Ramos (cell line): ENCODE data around the gene NCOA4.
"Not testable (repeated sequence)": the region's sequence is repeated elsewhere in the genome, so short reads cannot be mapped to it uniquely, and the experiment has no call there.

Source experiments
- in situ Hi-C: fragments of 300-500 bp; cut with MboI; formaldehyde crosslinking; loops from one replicate; pipeline ENCODE4 v1.14.3; 2022; ENCODE audit warnings: low sequenced_read_pairs; ENCODE audit not compliant: unreplicated experiment

NCOA4 gene

GRCh38 chr10:45997994-45998763, 32.2 kb downstream of the NCOA4 start:
- in situ Hi-C loops = no loop called here

DNA sequence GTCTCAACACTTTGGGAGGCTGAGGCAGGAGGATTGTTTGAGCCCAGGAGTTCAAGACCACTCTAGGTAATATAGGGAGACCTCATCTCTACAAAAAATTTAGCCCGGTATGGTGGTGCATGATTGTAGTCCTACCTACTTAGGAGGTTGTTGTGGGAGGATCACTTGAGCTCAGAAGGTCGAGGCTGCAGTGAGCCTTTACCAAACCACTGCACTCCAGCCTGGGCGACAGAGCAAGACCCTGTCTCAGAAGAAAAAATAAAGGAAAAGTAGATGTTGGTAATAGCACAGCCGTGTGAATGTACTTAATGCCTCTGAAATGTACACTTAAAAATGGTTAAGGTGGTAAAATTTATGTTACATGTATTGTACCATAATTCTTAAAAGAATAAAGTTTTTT, 32.9 kb downstream of the NCOA4 start:
- in situ Hi-C loops = no loop called here

GRCh38 chr10:45985590-45985989, 44.8 kb downstream of the NCOA4 start:
- in situ Hi-C loops = not testable (repeated sequence)

DNA sequence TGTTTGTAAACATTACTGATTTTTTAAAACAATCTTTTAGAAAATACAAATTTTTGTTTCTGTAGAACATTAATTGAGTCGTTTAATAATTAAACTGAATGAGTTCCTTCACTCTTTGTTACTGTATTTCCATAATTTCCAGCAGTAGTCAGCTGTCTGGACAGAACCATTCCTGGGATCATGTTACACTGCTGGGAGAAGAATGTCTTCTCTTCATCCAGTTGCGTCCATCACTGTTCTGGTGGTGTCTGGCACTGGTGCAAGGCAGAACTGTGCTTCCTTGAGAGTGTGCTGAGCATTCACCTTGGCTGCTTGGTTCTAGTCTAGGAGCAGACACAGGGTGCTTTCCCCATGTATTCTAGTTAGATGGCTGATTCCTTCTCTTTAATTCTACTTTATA, 46.0 kb downstream of the NCOA4 start:
- in situ Hi-C loops = not testable (repeated sequence)

GRCh38 chr10:45983538-45984186, 46.8 kb downstream of the NCOA4 start:
- in situ Hi-C loops = not testable (repeated sequence)

DNA sequence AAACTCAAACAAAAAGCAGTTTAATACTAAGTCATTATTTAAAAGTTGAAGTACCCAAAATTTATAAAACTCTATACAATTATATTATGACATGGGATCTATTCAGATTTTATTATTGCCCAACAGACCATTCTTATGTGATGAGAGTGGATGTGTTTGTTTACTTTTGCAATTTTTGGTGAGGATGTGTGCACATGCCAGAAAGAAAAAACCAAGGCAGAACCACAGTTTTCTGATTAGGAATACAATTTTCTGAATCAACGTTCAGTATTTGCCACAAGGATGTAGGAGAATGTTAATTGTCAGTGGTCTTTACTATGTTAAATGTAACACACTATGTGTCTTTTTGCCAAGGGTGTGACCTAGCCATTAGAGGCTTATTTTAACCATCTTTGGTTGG, 49.1 kb downstream of the NCOA4 start:
- in situ Hi-C loops = not testable (repeated sequence)

GRCh38 chr10:45978554-45978953, 51.9 kb downstream of the NCOA4 start:
- in situ Hi-C loops = not testable (repeated sequence)

GRCh38 chr10:45974041-45974440, 56.4 kb downstream of the NCOA4 start:
- in situ Hi-C loops = not testable (repeated sequence)

- in situ Hi-C loops = not testable (repeated sequence)
Measured at GRCh38 chr10:45972813-45973169, 57.6 kb downstream of the NCOA4 start.

GRCh38 chr10:45972106-45972812, 58.2 kb downstream of the NCOA4 start, which contains the start of gene TIMM23:
Gene TIMM23, plus strand, starts transcription at chr10:45972489. Its CDS starts 136 bp downstream, at chr10:45972625.
- in situ Hi-C loops = not testable (repeated sequence)

DNA sequence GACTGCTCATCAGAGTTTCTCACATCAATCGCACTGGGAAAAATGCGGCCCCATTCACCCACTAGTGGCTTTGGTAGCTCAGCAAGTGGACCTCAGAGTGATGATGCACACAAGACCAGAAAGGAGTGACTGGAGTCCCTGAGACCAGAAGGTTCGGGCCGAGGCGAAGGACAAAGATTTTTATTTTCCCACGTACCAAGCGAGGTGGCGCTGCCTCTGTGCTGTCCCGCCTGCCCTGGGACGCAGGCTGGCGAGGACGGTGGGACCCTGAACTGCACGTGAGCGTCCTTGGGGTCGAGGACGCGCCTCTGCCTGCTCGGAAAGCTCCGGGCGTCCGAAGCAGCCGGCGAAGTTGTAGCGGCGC, 58.7 kb downstream of the NCOA4 start:
- in situ Hi-C loops = not testable (repeated sequence)

DNA sequence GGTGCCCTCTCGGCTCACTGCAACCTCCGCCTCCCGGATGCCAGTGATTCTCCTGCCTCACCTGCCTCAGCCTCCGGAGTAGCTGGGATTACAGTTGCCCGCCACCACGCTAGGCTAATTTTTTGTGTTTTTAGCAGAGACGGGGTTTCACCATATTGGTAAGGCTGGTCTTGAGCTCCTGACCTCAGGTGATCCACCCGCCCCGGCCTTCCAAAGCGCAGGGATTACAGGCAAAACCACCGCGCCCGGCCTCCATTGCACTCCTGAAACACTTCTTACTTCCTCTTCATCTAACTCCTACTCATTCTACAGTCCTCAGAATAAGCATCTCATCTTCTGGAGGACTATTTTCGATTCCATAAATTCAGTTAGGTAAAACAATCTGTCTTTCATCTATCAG, 59.4 kb downstream of the NCOA4 start:
- in situ Hi-C loops = not testable (repeated sequence)

- in situ Hi-C loops = not testable (repeated sequence)
Measured at GRCh38 chr10:45962686-45963452, 67.6 kb downstream of the NCOA4 start.

GRCh38 chr10:45957928-45958327, 72.5 kb downstream of the NCOA4 start:
- in situ Hi-C loops = not testable (repeated sequence)

GRCh38 chr10:45956634-45957033, 73.8 kb downstream of the NCOA4 start:
- in situ Hi-C loops = not testable (repeated sequence)
